ENCODE measurements around the gene TRPM8.

DNA sequence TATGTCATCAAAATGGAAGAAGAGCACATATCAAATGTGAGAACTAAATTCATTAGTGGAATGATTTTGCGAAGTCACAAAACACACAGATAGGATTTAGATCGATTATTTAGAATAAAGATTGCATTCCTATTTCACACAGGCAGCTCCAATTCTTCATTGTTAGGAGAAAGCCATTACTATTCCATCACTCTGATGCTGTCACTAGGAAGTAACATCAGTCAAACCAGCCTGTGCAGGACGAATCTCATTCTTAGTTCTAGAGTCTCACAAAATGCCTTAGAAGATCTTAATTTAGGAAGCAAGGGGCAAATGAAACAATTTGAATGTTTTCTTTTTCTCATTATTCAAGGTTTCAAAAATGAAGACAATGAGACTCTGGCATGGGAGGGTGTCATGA lies 89.3 kb downstream of the TRPM8 start:
- TF ChIP-seq CREB1 (IDR thresholded peaks at IDR 0.05) (no peak), EZH2 (IDR thresholded peaks at IDR 0.05; ENCODE audit: low read depth, low read length, severe bottlenecking) (no peak), NANOG (IDR thresholded peaks at IDR 0.05; ENCODE audit: insufficient read depth, low read depth, low read length, poor library complexity, severe bottlenecking) (no peak), CBX8 (IDR thresholded peaks at IDR 0.05; ENCODE audit: borderline replicate concordance, low read depth, low read length) (no peak), POLR2A (IDR thresholded peaks at IDR 0.05; ENCODE audit: control extremely low read depth in 1 of 2, low read depth in 2 of 2, low read length in 2 of 2) (no peak), NRF1 (IDR thresholded peaks at IDR 0.05; ENCODE audit: low read depth, low read length) (no peak), TCF12 (IDR thresholded peaks at IDR 0.05; ENCODE audit: low read depth, low read length) (no peak), ZNF274 (IDR thresholded peaks at IDR 0.05; ENCODE audit: borderline replicate concordance, extremely low read depth, low read length) (no peak)
- TF ChIP-seq, protein P1, sequence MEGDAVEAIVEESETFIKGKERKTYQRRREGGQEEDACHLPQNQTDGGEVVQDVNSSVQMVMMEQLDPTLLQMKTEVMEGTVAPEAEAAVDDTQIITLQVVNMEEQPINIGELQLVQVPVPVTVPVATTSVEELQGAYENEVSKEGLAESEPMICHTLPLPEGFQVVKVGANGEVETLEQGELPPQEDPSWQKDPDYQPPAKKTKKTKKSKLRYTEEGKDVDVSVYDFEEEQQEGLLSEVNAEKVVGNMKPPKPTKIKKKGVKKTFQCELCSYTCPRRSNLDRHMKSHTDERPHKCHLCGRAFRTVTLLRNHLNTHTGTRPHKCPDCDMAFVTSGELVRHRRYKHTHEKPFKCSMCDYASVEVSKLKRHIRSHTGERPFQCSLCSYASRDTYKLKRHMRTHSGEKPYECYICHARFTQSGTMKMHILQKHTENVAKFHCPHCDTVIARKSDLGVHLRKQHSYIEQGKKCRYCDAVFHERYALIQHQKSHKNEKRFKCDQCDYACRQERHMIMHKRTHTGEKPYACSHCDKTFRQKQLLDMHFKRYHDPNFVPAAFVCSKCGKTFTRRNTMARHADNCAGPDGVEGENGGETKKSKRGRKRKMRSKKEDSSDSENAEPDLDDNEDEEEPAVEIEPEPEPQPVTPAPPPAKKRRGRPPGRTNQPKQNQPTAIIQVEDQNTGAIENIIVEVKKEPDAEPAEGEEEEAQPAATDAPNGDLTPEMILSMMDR (IDR thresholded peaks at IDR 0.05; ENCODE audit: control extremely low read depth in 1 of 3, insufficient read depth in 1 of 3, low read depth in 1 of 3, low read length in 3 of 3) = no peak
- TF ChIP-seq, protein P2, sequence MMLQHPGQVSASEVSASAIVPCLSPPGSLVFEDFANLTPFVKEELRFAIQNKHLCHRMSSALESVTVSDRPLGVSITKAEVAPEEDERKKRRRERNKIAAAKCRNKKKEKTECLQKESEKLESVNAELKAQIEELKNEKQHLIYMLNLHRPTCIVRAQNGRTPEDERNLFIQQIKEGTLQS (IDR thresholded peaks at IDR 0.05; ENCODE audit: insufficient read depth, low read depth, low read length) = no peak
